DOHH2 (cell line): ENCODE data around the gene TTBK1.

Source experiments
- CTCF ChIP-seq: fragments of 200-600 bp; sonication (generic); IDR thresholded peaks from one replicate; pipeline ENCODE4 v1.5.1; 2014; ENCODE audit warnings: antibody characterized with exemption, mild to moderate bottlenecking, low read depth, low read length; ENCODE audit not compliant: poor library complexity, severe bottlenecking
- EZH2phosphoT487 ChIP-seq: fragments of 200-600 bp; sonication (generic); IDR thresholded peaks from 2 replicates; pipeline ENCODE4 v1.6.1; 2017; ENCODE audit warnings: borderline replicate concordance, mild to moderate bottlenecking, antibody characterized with exemption, low read length, moderate library complexity, mixed read lengths

- TF ChIP-seq CTCF (peak; percentile 65), EZH2phosphoT487 (no peak)
Observed at GRCh38 chr6:43308101-43308989, 65.1 kb downstream of the TTBK1 start, which contains the start of gene CRIP3.
